SK-N-SH (cell line): Measurements from ENCODE around the gene OTUD4. TPM values are rescaled to one million over a fixed set of nuclear protein-coding genes. Genes with fewer than 3 reads are reported as not detected.

ENCODE experiments used
- CTCF ChIA-PET: fragments of 300-600, 350-600 bp; formaldehyde crosslinking; extraction: SDS; loops from one replicate; lab custom pipeline; 2021; lab: Yijun Ruan, JAX
- POLR2A ChIA-PET: fragments of 350-600 bp; sonication (Branson Sonifier 250); formaldehyde crosslinking; extraction: SDS; loops from one replicate; lab custom pipeline; 2020; ENCODE audit warnings: antibody characterized with exemption, inconsistent platforms; lab: Yijun Ruan, JAX
- DNase-seq: peaks from one replicate; pipeline ENCODE4 v3.0.0; 2012
- H2AFZ ChIP-seq: fragments of 200-600 bp; sonication (generic); 2 replicates; pipeline ENCODE4 v1.8.1; 2016; ENCODE audit warnings: antibody characterized with exemption, mild to moderate bottlenecking, low read depth
- H3F3A ChIP-seq: fragments of 200-600 bp; sonication (generic); replicated peaks from 2 replicates; pipeline ENCODE3; 2016; ENCODE audit warnings: antibody characterized with exemption, mild to moderate bottlenecking; ENCODE audit not compliant: insufficient read depth
- H3K27ac ChIP-seq, 2 experiments: fragments of 200-500 bp in 1 of 2; fragments of 200-600 bp in 1 of 2; sonication (Bioruptor generic) in 1 of 2; sonication (generic), shearing (Covaris generic) in 1 of 2; 2 replicates each; pipeline versions ENCODE4 v1.5.1 to v1.6.1; 2014 to 2016; ENCODE audit warnings: low read depth in 2 of 2, inconsistent platforms in 1 of 2, low read length in 1 of 2, mild to moderate bottlenecking in 1 of 2, mixed read lengths in 1 of 2
- H3K27me3 ChIP-seq: fragments of 200-600 bp; sonication (generic), shearing (Covaris generic); 2 replicates; pipeline ENCODE4 v1.6.1; 2016; ENCODE audit warnings: mixed run types; ENCODE audit not compliant: insufficient read depth
- H3K36me3 ChIP-seq, 2 experiments: fragments of 200-500 bp in 1 of 2; fragments of 200-600 bp in 1 of 2; sonication (Bioruptor generic) in 1 of 2; sonication (generic) in 1 of 2; replicated peaks in 1 of 2; 2 replicates each; pipeline versions ENCODE3 to v1.5.1; 2014 to 2016; ENCODE audit warnings: low read length in 1 of 2, mild to moderate bottlenecking in 1 of 2; ENCODE audit not compliant: insufficient read depth in 2 of 2, control insufficient read depth in 1 of 2
- H3K4me1 ChIP-seq, 2 experiments: fragments of 200-500 bp in 1 of 2; fragments of 200-600 bp in 1 of 2; sonication (Bioruptor generic) in 1 of 2; sonication (generic), shearing (Covaris generic) in 1 of 2; 2 replicates each; pipeline versions ENCODE4 v1.5.1 to v1.6.1; 2014 to 2016; ENCODE audit warnings: low read depth in 1 of 2, low read length in 1 of 2, mixed run types in 1 of 2; ENCODE audit not compliant: insufficient read depth in 2 of 2, control insufficient read depth in 1 of 2
- H3K4me2 ChIP-seq: fragments of 200-600 bp; sonication (generic), shearing (Covaris generic); 2 replicates; pipeline ENCODE4 v1.6.1; 2017; ENCODE audit warnings: mixed run types
- H3K4me3 ChIP-seq, 2 experiments: fragments of 200-500 bp in 1 of 2; fragments of 200-600 bp in 1 of 2; sonication (Bioruptor generic) in 1 of 2; sonication (generic), shearing (Covaris generic) in 1 of 2; 2 replicates each; pipeline versions ENCODE4 v1.5.1 to v1.8.1; 2014 to 2016; ENCODE audit warnings: low read depth in 2 of 2, inconsistent platforms in 1 of 2, low read length in 1 of 2, mild to moderate bottlenecking in 1 of 2, mixed read lengths in 1 of 2, moderate library complexity in 1 of 2
- H3K79me2 ChIP-seq: fragments of 200-600 bp; sonication (generic); 2 replicates; pipeline ENCODE4 v1.8.1; 2017; ENCODE audit warnings: mild to moderate bottlenecking; ENCODE audit not compliant: insufficient read depth
- H3K9ac ChIP-seq: fragments of 200-600 bp; sonication (generic); 2 replicates; pipeline ENCODE4 v1.6.1; 2017; ENCODE audit warnings: mixed run types
- H3K9me2 ChIP-seq: fragments of 200-600 bp; sonication (generic); 2 replicates; pipeline ENCODE4 v1.6.1; 2017; ENCODE audit warnings: mixed run types
- H3K9me3 ChIP-seq: fragments of 200-600 bp; sonication (generic); 2 replicates; pipeline ENCODE4 v1.6.1; 2017; ENCODE audit warnings: mixed run types, mild to moderate bottlenecking, moderate library complexity
- H4K20me1 ChIP-seq: fragments of 200-600 bp; sonication (generic); 2 replicates; pipeline ENCODE4 v1.6.1; 2017; ENCODE audit warnings: mild to moderate bottlenecking, mixed run types; ENCODE audit not compliant: insufficient read depth
- GABPA ChIP-seq: IDR thresholded peaks from 2 replicates; pipeline ENCODE4 v1.4.0; 2012; ENCODE audit warnings: low read depth, mild to moderate bottlenecking
- MXI1 ChIP-seq: IDR thresholded peaks from 2 replicates; pipeline ENCODE4 v1.6.1; 2012; ENCODE audit warnings: mild to moderate bottlenecking, low read depth, low read length, improper control_type of control experiment
- RCOR1 ChIP-seq: fragments of 150-350 bp; IDR thresholded peaks from 2 replicates; pipeline ENCODE4 v1.6.1; 2017; ENCODE audit warnings: antibody characterized with exemption, low read length
- RFX5 ChIP-seq: IDR thresholded peaks from 2 replicates; pipeline ENCODE4 v1.6.1; 2012; ENCODE audit warnings: mild to moderate bottlenecking, improper control_type of control experiment, low read length
- SIN3A ChIP-seq: IDR thresholded peaks from 2 replicates; pipeline ENCODE4 v1.6.1; 2012; ENCODE audit warnings: low read depth, mild to moderate bottlenecking, low read length, moderate library complexity, borderline replicate concordance
- WGBS: methylation state at CpG from one replicate; pipeline ENCODE4 v1.1.6; 2017; ENCODE audit warnings: low lambda C conversion rate; 5-methylcytosine and 5-hydroxymethylcytosine counted together
- polyA plus RNA-seq, 3 experiments: library from polyadenylated mRNA; depleted of rRNA; stranded (reverse); fragments of >200 nt; gene quantifications; 2 replicates each; pipeline ENCODE4 v1.2.3, GENCODE V29; 2012

OTUD4 gene
- polyA plus RNA-seq, 1 of the 3 experiments (the other 2 are of a cell fraction) = 8.5 TPM

DNA sequence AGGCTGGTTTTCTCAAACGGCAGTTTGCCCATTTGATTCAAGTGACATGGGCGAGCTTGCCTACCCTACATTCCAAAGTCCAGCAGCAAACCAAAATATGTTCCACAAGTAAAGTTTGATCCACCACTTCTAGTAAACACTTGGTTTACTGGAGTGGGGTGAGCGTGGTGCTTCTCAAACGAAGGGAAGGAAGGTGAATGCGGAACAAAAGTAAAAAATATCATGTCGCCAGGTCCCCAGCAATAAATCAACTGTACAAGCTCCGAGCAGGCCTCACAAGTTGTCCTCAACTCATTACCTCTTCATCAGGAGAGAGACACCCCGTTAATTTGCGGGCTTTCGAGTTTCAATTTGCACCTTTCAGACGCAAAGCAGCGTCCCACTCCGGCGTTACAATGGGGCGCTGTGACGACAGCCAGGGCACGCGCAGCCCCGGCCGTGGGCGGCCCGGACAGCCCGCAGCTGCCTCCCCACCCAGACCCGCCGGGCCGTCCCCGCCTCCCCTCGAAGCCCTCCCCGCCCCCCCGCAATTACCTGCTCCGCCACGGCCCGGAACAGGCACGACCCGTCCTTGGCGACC lies 1.0 kb downstream of the OTUD4 start (continued):
- TF ChIP-seq SIN3A = 0 out of 2 replicates have a peak, but pooled peaks have one; percentile 36
- TF ChIP-seq RFX5 = no peak
- TF ChIP-seq, all 33 proteins: peak for 4

DNA sequence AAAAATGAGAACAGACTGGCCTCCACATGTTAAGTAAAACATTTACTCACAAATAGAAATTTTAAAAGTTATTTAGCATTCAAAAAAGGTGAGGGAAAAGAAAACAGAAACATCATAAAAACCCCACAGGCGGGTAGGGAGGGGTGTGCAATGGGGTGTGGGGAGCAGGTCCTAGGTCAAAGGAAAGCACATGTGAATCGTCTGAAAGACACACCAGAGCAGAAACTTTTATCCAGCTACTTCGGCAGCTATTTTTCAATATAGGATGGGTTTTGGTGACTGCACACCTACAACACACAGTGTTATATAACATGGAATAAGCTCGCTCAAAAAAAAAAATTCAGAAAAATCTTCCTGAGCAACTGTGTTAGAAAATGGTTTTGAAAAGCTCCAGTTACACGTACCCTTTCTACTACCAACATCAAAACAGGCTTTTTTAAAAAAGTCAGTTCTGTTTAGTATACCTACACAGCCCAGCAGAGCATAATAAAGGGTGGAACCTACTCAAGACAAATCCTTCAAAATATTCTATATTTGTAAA lies 1.6 kb downstream of the OTUD4 start:
- Histone ChIP-seq H3K27ac (peak overlapping the region; percentile 56 to 71), H3K4me3 (peak overlapping the region; percentile 62 to 74), H3F3A (peaks cover 4% of the 10 kb centered on the region), H3K36me3 (peaks cover 2 to 7% of the 10 kb centered on the region in 2 experiments), H3K27me3 (no peaks in the 10 kb centered on the region), H3K79me2 (peaks cover 58% of the 10 kb centered on the region), H3K4me1 (peaks cover 0 to 17% of the 10 kb centered on the region in 2 experiments; a peak in 2 of 4 replicates), H3K9me3 (no peaks in the 10 kb centered on the region), H3K4me2 (peak overlapping the region; percentile 89), H3K9me2 (no peaks in the 10 kb centered on the region), H2AFZ (no peak overlapping the region), H3K9ac (peak overlapping the region; percentile 87; the same call in 1 of the 2 replicates), H4K20me1 (peaks cover 26% of the 10 kb centered on the region)
- ChIA-PET CTCF (interaction anchor here (0.9 to 1.5 kb wide), 3 partner anchors 9 to 431 kb away, joined by 3 to 10 read pairs (median 5); no protein-coding TSS in a partner anchor), POLR2A (no interaction called here)
- 1% methylated on average over 5 of the region's 5 CpGs for WGBS
- TF ChIP-seq GABPA (no peak), RCOR1 (no peak), MXI1 (peak; percentile 17; the same call in 1 of the 2 replicates), RFX5 (no peak)
- DNase-seq = peak; percentile 17

- Histone ChIP-seq H3K9ac (peak overlapping the region; percentile 87; the same call in 1 of the 2 replicates), H2AFZ (no peak overlapping the region), H3K4me2 (peak overlapping the region; percentile 89), H3K4me1 (peaks cover 0 to 17% of the 10 kb centered on the region in 2 experiments; a peak in 2 of 4 replicates), H3K27ac (peak overlapping the region; percentile 55 to 56), H4K20me1 (peaks cover 26% of the 10 kb centered on the region), H3K4me3 (peak overlapping the region; percentile 62 to 74), H3K9me3 (no peaks in the 10 kb centered on the region), H3K27me3 (no peaks in the 10 kb centered on the region), H3K36me3 (peaks cover 5 to 13% of the 10 kb centered on the region in 2 experiments), H3K79me2 (peaks cover 66% of the 10 kb centered on the region), H3K9me2 (no peaks in the 10 kb centered on the region), H3F3A (peaks cover 4% of the 10 kb centered on the region)
- ChIA-PET CTCF (interaction anchor here (0.9 to 1.5 kb wide), 3 partner anchors 8 to 432 kb away, joined by 3 to 10 read pairs (median 5); no protein-coding TSS in a partner anchor), POLR2A (no interaction called here)
- TF ChIP-seq GABPA = no peak
- 25% methylated on average over 9 of the region's 9 CpGs for WGBS
- DNase-seq = no peak
Measured at GRCh38 chr4:145177906-145178538, 2.4 kb downstream of the OTUD4 start.

GRCh38 chr4:145177511-145177905 lies 2.9 kb downstream of the OTUD4 start:
- Histone ChIP-seq H3F3A (peaks cover 4% of the 10 kb centered on the region), H3K36me3 (peaks cover 8 to 13% of the 10 kb centered on the region in 2 experiments), H3K9me2 (no peaks in the 10 kb centered on the region), H3K27me3 (no peaks in the 10 kb centered on the region), H2AFZ (no peak overlapping the region), H4K20me1 (peaks cover 26% of the 10 kb centered on the region), H3K9ac (peak overlapping the region; percentile 87; the same call in 1 of the 2 replicates), H3K4me2 (peak overlapping the region; percentile 89), H3K9me3 (no peaks in the 10 kb centered on the region), H3K79me2 (peaks cover 71% of the 10 kb centered on the region), H3K4me1 (peaks cover 0 to 17% of the 10 kb centered on the region in 2 experiments; a peak in 3 of 4 replicates), H3K27ac (peak overlapping the region; percentile 55 to 56), H3K4me3 (peak overlapping the region; percentile 62 to 74)
- no peak for DNase-seq
- ChIA-PET CTCF (interaction anchor here (0.9 kb wide), 1 partner anchor 9 kb away, joined by 3 read pairs; no protein-coding TSS in a partner anchor), POLR2A (no interaction called here)
- TF ChIP-seq RCOR1 = no peak
- WGBS = 20% methylated on average over 4 of the region's 4 CpGs
